Natural killer cell treated with Interleukin-12 subunit alpha and Interleukin-12 subunit beta and Interleukin-15 and Interleukin-18, amount 100 ng/mL, for 72 hours (primary cell): ENCODE results near the gene NDUFAF2. TPM values are rescaled to one million over a fixed set of nuclear protein-coding genes. Genes with fewer than 3 reads are reported as not detected.
"Not testable (repeated sequence)": the region's sequence is repeated elsewhere in the genome, so short reads cannot be mapped to it uniquely, and the experiment has no call there.

Source experiments
- ATAC-seq, 2 donors: fragments of 150-1000 bp; cut with Tn5 transposase in 1 of 2; sonication (Bioruptor Pico), chemical (Tn5 transposase) in 1 of 2; 2 replicates each; pipeline ENCODE4 v1.10.0; 2021
- DNase-seq: peaks from one replicate; pipeline ENCODE4 v3.0.0; 2022; ENCODE audit warnings: low spot score
- H3K27ac Mint-ChIP-seq, 2 donors: 1 replicate in 1 of 2; 2 replicates in 1 of 2; pipeline ENCODE4 v1.8.0; 2022; ENCODE audit warnings: mixed read lengths in 2 of 2, mild to moderate bottlenecking in 1 of 2, moderate library complexity in 1 of 2
- H3K27me3 Mint-ChIP-seq, 2 donors: 1 replicate in 1 of 2; 2 replicates in 1 of 2; pipeline ENCODE4 v1.8.0; 2022; ENCODE audit warnings: mixed read lengths in 2 of 2
- H3K36me3 Mint-ChIP-seq: one replicate; pipeline ENCODE4 v1.8.0; 2022; ENCODE audit warnings: mixed read lengths
- H3K4me1 Mint-ChIP-seq, 2 donors: 1 replicate in 1 of 2; 2 replicates in 1 of 2; pipeline ENCODE4 v1.8.0; 2022; ENCODE audit warnings: low read depth in 2 of 2, mixed read lengths in 2 of 2, mild to moderate bottlenecking in 1 of 2
- H3K4me3 Mint-ChIP-seq: one replicate; pipeline ENCODE4 v1.8.0; 2022; ENCODE audit warnings: mixed read lengths
- H3K9me3 Mint-ChIP-seq: 2 replicates; pipeline ENCODE4 v1.8.0; 2022; ENCODE audit warnings: mixed read lengths
- total RNA-seq, 2 donors: library from RNA; stranded (reverse); gene quantifications; one replicate each; pipeline ENCODE4 v1.2.3, GENCODE V29; 2022

Gene NDUFAF2
- total RNA-seq, 2 donors from 2014 or later = 18.6 to 29.3 TPM

GRCh38 chr5:61187352-61187751 is 242.3 kb downstream of the NDUFAF2 start:
- Mint-ChIP-seq H3K36me3 (peaks cover 10% of the 10 kb centered on the region), H3K27me3 (peaks cover 28 to 30% of the 10 kb centered on the region in 2 donors)
- not testable (repeated sequence) for H3K4me1 Mint-ChIP-seq, ATAC-seq, H3K27ac Mint-ChIP-seq, DNase-seq, H3K4me3 Mint-ChIP-seq, H3K9me3 Mint-ChIP-seq

- ATAC-seq, H3K4me1 Mint-ChIP-seq, DNase-seq, H3K9me3 Mint-ChIP-seq, H3K4me3 Mint-ChIP-seq, H3K27ac Mint-ChIP-seq: not testable (repeated sequence)
- Mint-ChIP-seq H3K36me3 (peaks cover 10% of the 10 kb centered on the region), H3K27me3 (peaks cover 28 to 30% of the 10 kb centered on the region in 2 donors)
Observed at GRCh38 chr5:61187826-61188225, 242.8 kb downstream of the NDUFAF2 start.

GRCh38 chr5:61198606-61199005 is 253.6 kb downstream of the NDUFAF2 start:
- H3K9me3 Mint-ChIP-seq = peaks cover 14% of the 10 kb centered on the region
- peaks cover 39 to 60% of the 10 kb centered on the region in 2 donors for H3K27me3 Mint-ChIP-seq
- H3K4me1 Mint-ChIP-seq = peaks cover 0 to 9% of the 10 kb centered on the region in 2 donors
- peaks cover 22% of the 10 kb centered on the region for H3K36me3 Mint-ChIP-seq
- ATAC-seq (no peak), DNase-seq (no peak)
- H3K4me3 Mint-ChIP-seq = no peak overlapping the region
- H3K27ac Mint-ChIP-seq = no peak overlapping the region

GRCh38 chr5:61200582-61201155 is 255.7 kb downstream of the NDUFAF2 start:
- Mint-ChIP-seq H3K27me3 (peaks cover 38 to 52% of the 10 kb centered on the region in 2 donors), H3K36me3 (peaks cover 22% of the 10 kb centered on the region), H3K27ac (no peak overlapping the region), H3K4me3 (no peak overlapping the region), H3K4me1 (peaks cover 0 to 11% of the 10 kb centered on the region in 2 donors), H3K9me3 (peaks cover 13% of the 10 kb centered on the region)
- DNase-seq (no peak), ATAC-seq (peak in 1 of 2 donors; percentile 40)

GRCh38 chr5:61202213-61202612 is 257.2 kb downstream of the NDUFAF2 start:
- Mint-ChIP-seq H3K27me3 (peaks cover 34 to 44% of the 10 kb centered on the region in 2 donors), H3K4me3 (peak overlapping the region; percentile 38), H3K36me3 (peaks cover 25% of the 10 kb centered on the region), H3K9me3 (peaks cover 16% of the 10 kb centered on the region), H3K27ac (peak overlapping the region in 1 of 2 donors; percentile 40), H3K4me1 (peaks cover 0 to 11% of the 10 kb centered on the region in 2 donors)
- ATAC-seq (peak; percentile 85 to 92), DNase-seq (no peak)

Other genes with a start within 250 kb of the NDUFAF2 start
- 10 to 100 TPM; 14.8 to 30.0 TPM for gene DEPDC1B, start 245.0 kb upstream of the NDUFAF2 start, total RNA-seq
- under 1 TPM in 1 of 2 donors, not detected in 1; 0.42 TPM for gene ELOVL7, start 100.9 kb upstream of the NDUFAF2 start, total RNA-seq
- gene ERCC8, start 135 bp upstream of the NDUFAF2 start, total RNA-seq = 1 to 10 TPM; 8.9 to 9.1 TPM
- 10 to 100 TPM; 64.7 to 74.9 TPM for gene SMIM15, start 217.3 kb downstream of the NDUFAF2 start, total RNA-seq